NCI-H146 (cell line): ENCODE data around the gene TBC1D9B.
"Not testable (repeated sequence)": the region's sequence is repeated elsewhere in the genome, so short reads cannot be mapped to it uniquely, and the experiment has no call there.

Source experiments
- DNase-seq: peaks from one replicate; lab custom pipeline; 2025; lab: John Stamatoyannopoulos, UW

Gene TBC1D9B

DNA sequence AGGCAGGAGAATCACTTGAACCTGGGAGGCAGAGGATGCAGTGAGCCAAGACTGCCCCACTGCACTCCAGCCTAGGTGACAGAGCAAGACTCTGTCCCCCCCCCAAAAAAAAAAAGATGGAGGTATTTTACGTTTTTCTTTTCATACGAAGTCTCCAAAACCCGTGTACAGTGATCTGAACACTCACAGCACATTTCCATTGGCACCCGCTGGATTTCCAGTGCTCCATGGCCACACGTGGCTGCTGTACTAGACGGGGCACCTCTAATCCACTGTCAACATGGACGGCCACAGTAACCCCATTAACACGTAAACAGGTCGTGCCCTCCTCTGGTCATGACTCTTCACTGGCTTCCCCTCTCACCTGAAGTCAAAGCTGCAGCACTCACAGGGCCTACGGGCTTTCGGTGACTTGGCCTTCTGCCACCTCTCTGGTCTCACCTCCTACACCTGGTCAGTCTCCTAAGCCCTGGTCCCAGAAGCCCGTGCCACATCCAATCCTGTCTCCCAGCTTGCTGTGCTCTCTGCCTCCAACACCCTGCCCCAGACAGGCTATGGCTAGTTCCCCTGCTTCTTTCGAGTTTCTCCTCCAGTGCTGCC, 22.1 kb downstream of the TBC1D9B start:
- no peak for DNase-seq

DNA sequence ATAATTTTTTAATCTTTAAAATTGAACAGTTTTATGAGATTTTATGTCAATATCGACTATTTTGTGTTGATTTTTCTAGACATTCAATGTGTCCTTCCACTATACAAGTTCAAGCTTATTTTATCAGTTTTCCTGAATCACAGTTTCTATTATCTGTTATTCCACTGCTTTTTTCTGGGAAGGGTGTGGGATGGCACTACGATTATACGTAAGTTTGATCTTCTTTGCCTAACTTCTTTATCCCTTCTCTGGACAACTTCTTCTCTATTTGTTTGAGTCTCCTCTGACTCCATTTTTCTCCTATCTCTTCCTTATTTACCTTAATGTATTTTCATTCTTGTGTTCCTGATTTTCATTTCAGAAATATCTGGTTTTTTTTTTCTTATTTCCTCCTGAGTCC, 24.5 kb downstream of the TBC1D9B start:
- DNase-seq = no peak

DNA sequence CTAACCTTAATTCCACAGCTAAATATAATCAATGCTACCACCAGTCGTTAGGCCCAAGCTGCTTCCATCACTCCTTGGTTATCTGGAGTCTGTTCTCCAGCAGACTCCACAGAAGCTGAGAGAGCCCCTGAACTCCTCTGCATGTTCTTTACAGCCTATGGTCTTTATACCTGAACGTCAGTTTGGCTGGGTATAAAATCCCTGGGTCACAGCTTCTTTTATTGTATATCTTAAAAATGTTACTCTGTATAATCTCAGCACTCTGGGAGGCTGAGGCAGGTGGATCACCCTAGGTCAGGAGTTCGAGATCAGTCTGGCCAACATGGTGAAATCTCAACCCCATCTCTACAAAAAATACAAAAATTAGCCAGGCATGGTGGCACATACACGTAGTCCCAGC, 25.4 kb downstream of the TBC1D9B start:
- no peak for DNase-seq

DNA sequence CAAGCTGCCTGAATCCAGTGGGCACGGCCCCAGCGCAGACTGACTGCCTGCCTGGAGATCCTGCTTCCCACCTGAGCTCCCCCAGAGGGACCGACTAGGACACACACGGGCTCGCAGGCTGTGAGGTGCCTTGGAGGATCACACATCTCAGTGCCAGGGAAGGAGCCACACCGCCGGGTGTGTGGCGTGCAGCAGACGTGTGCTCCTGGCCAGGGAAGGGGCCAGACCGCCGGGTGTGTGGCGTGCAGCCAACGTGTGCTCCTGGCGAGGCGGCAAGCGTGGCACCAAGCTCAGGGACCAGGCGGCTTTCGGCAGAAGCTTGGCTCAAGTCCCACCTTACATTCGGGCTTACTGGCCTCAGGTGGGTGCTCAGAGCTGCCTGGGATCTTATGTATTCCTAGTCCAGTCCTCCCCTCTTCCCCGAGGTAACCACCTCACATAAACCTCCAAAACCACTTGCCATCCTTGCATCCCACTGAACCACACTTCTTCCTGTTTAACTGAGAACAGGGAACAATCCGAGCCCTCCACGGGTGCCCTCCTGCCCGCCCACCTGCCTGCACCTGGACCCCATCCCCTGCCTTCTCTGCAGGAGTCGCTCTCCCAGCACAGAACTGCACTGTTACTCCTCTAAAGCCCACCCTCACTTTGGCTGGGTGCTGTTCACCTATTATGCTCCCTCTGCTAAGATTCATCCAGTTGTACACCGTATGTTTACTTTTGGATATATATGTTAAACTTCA, 26.7 kb downstream of the TBC1D9B start:
- DNase-seq = no peak

DNA sequence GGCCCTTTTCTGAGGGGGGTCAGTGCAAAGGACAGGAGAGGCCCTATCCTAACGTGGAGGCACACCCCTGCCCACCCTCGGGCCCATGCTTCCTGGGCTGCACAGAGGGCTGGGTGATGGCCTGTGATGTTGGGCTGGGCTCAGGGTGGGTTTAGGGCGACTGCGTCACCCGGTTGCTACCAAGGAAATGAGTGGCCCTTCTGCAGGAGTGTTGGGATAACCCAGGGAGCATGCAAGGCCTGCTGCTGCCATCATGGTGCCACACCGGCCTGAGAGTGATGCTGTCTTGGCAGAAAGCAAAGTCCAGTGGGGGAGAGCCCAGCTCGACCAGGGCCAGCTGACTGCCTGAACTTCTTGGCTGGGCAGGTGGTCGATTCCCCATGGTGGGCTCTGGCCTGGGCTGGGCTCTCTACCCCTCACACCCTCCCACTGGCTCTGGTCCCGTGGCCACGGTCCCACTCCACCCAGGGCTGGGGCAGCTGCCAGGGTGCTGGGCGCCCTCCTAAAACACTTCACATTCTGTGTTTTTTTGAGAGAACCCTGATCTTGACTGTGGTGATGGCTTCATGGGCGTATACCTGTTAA, 27.5 kb downstream of the TBC1D9B start:
- no peak for DNase-seq

DNA sequence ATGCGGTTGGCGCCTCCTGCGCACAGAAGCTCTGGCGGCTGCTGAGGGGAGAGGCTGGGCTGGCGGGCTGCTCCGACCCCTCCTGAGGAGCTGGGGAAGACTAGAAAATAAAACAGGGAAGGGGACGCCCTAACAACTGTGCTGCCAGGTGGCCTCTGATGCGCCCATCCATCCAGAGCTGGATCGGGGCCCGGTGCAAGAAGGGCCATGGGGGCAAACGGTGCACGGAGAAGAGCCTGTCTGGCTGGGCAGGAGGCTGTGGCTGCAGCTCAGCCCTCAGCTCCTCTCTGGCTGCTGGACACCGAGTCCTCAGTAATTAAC, 28.0 kb downstream of the TBC1D9B start:
- DNase-seq = no peak

DNA sequence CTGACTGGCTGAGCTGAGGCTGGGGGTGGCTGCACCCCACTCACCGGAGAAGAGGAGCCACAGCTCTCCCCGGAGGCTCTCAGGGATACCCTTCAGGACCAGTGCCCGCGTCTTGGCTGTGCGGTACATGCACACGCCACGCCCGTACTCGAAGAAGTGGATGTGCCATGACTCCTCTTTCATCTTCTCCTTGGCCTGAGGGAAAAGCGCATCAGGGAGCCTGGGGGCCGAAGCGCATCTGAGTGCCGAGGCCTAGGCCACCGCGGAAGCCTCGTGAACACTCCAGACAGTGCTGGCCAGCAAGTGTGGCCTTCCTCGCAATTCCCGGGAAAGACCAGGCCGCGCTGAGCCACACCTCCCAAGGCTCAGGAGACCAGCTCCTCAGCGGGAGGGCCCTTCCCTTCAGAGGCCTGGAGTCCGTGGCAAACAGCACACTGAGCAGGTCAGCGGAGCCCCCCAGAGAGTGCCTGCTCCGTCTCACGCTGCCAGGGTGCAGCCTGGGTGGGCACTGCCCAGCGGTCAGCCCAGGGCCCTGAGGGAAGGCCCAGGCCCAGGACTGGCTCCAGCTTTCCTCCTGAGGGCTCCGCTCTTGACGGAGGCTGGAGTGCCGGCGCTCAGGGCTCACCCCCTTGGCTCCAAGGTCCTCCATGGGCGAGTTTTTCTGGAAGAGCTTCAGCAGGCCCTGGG, 28.6 kb downstream of the TBC1D9B start:
- DNase-seq = no peak

DNA sequence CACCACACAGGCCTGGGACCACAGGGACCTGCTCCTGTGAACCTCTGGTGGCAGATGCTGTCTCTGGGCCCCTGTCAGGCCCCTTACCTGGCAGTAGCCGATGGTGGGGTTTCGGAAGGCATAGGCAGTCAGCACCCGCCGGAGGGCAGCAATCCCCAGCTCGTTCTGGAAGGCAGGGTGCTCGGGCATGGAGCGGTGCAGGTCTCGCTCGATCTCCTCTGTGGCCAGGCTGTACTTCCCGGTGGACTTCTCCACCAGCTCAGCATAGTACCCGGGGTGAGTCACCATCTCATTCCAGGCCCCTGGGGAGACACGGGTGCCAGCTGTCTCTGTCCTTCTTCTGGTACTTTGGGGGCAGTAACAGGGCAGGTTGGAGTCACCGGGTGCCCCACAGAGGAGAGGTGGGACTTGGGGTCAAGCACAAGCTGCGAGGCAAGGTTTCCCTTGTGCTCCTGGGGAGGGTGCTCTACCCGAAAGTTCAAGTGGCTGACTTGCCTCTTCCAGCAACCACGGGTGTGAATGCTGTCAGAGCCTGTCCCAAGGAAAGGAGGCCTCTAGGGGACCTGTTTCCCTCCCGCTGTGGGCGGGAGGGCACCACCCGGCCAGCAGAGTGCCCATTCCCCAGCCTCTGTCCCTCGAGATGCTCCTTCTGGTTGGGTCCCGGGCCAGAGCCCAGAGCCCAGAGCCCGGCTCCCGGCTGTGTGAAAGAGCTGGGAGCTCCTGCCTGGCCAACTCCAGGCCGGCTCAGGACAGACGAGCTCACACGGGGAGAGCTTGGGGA, 29.3 kb downstream of the TBC1D9B start:
- DNase-seq = no peak

DNA sequence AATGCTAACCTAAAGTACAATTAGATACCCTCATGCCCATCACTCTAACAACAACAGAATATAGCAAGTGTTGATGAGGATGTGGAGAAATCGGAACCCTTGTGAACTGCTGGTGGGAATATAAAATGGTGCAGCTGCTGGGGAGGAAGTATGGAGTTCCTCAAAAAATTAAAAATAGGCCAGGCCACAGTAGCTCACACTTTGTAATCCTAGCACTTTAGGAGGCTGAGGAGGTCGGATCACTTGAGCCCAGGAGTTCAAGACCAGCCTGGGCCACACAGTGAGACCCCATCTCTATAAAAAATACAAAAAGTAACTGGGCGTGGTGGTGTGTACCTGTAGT, 31.1 kb downstream of the TBC1D9B start:
- DNase-seq = no peak

DNA sequence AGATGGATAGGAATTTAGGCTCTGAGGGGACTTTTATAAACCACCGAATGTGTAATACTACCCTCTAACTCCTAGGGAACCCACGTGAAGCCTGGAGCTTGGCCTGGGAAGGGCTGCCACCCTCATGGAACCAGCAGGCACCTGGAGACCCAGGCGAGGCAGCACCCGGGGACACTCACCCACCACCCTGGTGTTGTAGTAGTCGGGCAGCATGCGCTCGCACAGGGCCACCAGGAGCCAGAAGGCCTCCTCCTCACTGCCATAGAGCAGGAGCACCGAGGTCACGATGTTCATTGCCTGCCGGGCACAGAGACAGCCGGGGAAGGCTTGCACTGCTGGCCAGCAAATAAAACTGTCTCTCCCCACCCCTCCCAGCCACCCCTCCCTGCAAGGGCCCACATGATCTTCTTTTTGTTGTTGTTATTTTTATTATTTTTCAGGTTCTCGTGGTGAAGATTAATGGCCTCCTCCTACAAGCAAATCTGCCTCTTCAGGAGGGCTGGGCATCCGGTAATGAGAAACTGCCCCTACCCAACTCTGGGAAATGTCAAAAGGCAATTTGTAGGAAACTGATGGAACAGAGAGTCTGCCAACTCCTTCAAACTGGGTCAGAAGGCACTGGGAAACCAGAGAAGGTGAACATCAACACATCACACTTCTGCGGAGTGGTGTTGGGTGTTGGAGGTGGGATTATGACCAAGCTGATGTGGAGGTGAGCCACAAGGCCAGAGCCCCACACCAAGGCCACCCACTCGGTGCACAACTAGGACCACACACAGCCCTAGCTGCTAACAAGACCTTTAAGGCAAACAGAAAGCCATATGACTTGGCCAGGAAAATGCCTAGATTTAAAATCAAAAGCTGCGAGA, 31.7 kb downstream of the TBC1D9B start:
- no peak for DNase-seq

DNA sequence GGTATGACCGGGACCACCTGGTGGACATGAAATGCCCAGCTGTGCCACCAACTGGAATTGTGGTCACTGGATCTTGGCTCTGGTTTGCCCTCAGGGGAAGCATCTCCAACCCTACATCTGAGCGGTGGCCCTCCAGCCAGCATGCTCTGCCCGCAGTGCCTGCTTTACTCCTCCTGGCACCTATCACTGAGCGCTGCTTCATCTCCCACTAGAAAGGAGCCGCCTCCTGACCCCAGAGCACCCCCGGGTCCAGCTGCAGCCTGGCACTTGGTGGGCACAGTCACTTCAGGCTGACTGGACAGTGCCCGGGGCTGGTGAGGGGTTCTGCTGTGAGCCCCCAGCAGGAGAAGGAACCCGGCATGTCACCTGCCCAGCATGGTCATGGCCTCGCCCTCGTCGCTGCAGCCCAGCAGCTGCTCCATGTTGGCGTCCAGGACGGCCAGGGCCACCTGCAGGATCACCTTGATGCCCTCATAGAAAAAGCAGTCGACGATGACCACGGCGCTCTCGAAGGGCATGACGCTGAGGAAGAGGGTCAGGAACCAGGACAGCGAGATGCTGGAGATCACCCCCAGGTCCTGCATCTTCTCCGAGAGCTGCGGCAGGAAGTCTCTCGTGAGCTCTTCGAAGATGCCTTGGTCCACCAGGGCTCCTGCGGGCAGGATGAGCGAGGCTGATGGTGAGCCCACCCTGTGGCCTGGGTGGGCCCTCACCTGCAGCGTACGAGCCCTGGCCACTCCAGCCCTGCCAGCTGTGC, 33.0 kb downstream of the TBC1D9B start:
- DNase-seq = no peak

DNA sequence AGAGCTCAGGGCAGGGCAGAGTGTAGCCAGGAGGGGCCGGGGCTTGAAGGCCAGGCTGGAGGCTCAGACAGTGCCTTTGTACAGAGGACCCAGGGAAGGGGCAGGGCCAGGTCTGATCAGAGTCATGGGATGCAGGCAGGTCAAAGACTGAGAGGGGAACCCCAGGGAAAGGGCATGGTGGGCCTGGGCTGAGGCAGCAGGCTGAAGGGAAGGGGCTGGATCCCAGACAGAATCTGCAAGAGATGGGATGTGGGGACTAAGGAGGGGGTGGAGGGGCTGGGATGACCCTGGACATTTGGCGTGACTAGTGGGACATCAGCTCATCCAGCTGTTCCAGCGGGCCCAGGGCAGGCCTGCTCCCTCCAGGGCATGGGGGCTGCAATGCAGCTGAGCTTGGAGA, 33.6 kb downstream of the TBC1D9B start:
- no peak for DNase-seq

DNA sequence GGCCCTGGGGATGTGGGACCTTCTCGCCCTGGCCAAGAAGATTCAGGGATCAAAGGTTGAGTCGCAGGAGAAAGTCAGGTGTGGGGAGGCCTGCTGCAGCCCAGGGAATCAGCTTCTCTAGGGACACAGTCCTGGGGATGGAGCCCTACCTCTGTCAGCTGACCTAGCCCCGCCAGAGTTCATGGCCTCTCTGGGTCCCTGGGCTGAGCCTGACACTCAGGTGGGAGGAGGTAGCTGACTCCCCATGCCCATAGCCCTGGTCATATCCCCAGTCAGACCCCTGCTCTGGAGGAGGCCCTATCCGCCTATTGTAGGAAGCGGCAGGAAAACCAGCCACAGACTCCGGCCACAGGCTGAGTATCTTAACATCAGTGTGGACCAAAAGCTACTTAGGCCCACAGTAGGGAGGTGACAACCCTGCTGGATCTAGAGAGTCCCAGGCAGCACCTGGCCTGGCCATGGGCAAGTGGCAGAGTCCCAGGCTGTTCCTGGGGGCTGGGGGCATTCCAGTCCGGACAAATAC, 34.0 kb downstream of the TBC1D9B start:
- DNase-seq = no peak

DNA sequence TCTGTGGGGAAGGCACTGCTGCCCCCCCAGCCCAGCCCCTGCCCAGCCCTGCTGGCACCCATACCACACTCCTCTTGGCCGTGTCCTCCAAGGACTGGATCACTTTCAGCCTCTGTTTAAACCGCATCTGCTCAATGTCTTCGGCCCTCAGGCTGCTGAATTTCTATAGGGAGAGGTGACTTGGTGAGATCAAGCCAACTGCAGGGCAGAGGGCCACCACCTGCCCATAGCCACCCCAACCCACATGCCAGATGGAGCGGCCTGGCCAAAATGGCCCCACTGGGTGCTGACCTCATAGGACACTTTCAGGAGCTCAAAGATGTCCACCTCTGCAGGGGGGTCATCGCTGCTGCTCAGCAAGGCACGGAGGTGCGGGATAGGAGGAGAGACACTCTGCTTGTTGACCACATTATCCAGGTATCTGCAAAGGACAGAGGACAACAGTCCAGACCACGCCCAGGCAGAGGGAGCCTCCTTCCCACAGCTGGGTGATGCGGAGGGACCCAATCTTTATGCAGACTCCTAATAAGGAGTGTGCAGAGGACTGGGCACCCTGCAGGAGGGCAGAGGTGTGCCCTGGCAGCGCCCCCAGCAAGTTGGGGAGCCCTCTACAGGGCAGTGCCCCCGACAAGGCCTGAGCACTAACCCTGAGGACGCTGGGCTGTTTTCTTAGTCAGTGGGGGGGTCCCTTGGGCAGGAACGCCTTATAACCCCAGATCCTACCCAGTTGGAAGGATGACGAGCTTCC, 34.7 kb downstream of the TBC1D9B start:
- DNase-seq = no peak

DNA sequence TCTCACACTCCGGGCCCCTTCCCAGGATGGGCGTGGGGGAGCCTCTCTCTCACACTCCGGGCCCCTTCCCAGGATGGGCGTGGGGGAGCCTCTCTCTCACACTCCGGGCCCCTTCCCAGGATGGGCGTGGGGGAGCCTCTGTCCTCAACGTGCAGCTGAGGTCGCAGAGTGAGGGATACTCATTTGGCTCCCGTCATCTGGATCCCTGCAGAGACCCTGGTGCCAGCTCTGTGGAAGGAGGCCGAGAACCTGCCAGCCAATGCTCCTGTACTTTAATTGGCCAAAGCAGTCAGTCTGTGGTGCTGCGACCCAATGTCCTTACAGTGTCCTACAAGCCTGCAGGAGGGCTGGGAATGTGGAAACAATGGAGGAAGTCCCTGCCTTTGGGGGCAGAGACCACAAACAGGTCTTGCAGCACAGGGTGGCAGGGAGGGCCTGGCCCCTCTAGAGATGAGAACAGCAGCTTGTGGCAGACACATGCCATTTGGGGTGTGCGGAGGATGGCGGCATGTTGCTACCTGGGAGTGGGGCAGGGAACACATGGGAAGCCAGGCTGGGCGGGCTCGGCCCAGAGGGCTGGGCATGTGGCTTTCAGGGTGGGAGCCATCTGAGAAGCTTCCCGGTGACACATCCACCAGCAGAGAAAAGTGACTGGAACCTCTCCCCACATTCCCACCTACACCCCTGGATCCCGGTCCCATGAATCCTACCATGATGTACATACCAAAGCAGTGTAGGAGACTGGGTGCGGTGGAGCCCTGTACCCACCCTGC, 35.5 kb downstream of the TBC1D9B start:
- no peak for DNase-seq

DNA sequence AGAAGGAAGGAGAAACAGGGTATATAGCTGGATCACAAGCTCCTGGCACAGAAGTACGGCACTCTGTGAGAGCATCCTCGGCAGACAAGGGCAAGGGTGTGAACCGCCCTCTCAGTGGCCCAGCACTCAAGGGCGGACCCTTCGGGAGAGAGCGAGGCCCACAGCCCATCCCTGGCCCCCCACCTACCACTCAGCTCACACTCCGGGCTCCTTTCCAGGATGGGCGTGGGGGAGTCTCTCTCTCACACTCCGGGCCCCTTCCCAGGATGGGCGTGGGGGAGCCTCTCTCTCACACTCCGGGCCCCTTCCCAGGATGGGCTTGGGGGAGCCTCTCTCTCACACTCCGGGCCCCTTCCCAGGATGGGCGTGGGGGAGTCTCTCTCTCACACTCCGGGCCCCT, 36.2 kb downstream of the TBC1D9B start:
- not testable (repeated sequence) for DNase-seq

DNA sequence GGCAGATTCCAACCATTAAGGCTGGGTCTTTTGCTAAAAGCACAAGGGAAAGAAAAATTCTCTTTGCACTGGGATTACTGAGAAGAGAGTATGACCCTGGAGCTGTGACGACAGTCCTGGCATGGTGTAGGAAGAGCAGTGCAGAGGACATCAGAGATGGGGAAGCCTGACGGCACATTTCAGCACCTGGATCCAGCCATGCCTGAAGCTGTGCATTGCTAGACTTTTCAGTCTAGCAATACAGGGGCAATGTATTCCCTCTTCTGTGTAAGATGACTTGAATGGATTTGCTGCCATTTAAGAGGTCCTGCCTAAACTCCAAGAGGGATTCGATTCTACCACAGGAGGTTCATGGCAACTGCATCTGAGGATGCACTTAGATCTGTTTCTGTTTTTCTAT, 36.7 kb downstream of the TBC1D9B start:
- DNase-seq = no peak

DNA sequence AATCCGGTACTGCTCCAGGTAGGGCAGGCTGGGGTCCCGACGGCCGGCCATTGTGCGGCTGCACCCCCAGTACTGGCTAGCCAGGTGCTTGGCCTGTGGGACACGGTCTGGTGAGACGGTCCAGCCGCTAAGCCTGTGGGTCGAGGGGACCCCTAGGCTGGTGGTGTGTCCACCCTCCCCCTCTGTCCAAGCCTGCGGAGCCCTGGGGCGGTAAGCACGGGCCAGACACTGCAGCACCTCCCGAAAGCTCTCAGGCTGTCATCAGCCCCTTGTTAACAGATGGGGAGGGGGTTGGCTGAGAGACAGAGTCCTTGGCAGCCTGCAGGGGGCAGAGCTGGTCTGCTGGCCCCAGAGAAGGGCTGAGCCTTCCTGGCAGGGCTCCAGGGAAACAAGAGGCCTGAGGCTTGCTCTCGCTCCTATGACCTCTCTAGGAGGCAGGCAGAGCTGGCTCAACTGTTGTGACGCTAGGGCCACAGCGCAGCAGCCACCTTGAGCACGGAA, 37.2 kb downstream of the TBC1D9B start:
- no peak for DNase-seq
